Stimulated activated CD8-positive, alpha-beta memory T cell treated with anti-CD3 and anti-CD28 coated beads, Interleukin-2, amount 100 ng/mL, for 1 hour (primary cell): Measurements from ENCODE around the gene DCC.

ENCODE experiments used
- DNase-seq, 2 donors: peaks; one replicate each; pipeline ENCODE4 v3.0.0-alpha.2; 2020; ENCODE audit warnings: low read depth in 2 of 2

The DCC gene

GRCh38 chr18:52339891-52340371, at the start of gene DCC:
TSS of gene DCC (plus strand) at chr18:52340197. CDS start at chr18:52340788, 591 bp downstream.
- no peak for DNase-seq

- DNase-seq: no peak
These were observed 29.3 kb upstream of the DCC start for GRCh38 chr18:52310651-52311050.

- DNase-seq: no peak
These were observed 28.7 kb upstream of the DCC start for GRCh38 chr18:52311331-52311730.

GRCh38 chr18:52312346-52312745, 27.7 kb upstream of the DCC start:
- no peak for DNase-seq

- DNase-seq: no peak
These were observed 26.8 kb upstream of the DCC start for GRCh38 chr18:52313213-52313612.

- DNase-seq: no peak
These were observed 20.5 kb upstream of the DCC start for GRCh38 chr18:52319424-52319983.

- DNase-seq: no peak
These were observed 17.7 kb upstream of the DCC start for GRCh38 chr18:52322307-52322706.

- DNase-seq: no peak
These were observed 16.2 kb upstream of the DCC start for GRCh38 chr18:52323802-52324201.

- DNase-seq: no peak
These were observed 14.0 kb upstream of the DCC start for GRCh38 chr18:52325997-52326396.

GRCh38 chr18:52333860-52334259, 6.1 kb upstream of the DCC start:
- no peak for DNase-seq

GRCh38 chr18:52334307-52334706, 5.7 kb upstream of the DCC start:
- DNase-seq: no peak

GRCh38 chr18:52334896-52335295, 5.1 kb upstream of the DCC start:
- no peak for DNase-seq

- no peak for DNase-seq
These were observed 2.7 kb upstream of the DCC start for GRCh38 chr18:52337276-52337675.

- DNase-seq: no peak
These were observed 557 bp downstream of the DCC start for GRCh38 chr18:52340406-52341102.

- DNase-seq: no peak
These were observed 1.1 kb downstream of the DCC start for GRCh38 chr18:52341103-52341432.

- no peak for DNase-seq
These were observed 1.8 kb downstream of the DCC start for GRCh38 chr18:52341608-52342381.

- DNase-seq: no peak
These were observed 2.5 kb downstream of the DCC start for GRCh38 chr18:52342456-52342855.

- DNase-seq: no peak
These were observed 3.1 kb downstream of the DCC start for GRCh38 chr18:52343138-52343537.

- DNase-seq: no peak
These were observed 3.8 kb downstream of the DCC start for GRCh38 chr18:52343731-52344340.

- no peak for DNase-seq
These were observed 4.9 kb downstream of the DCC start for GRCh38 chr18:52344881-52345280.

GRCh38 chr18:52345428-52345827, 5.4 kb downstream of the DCC start:
- DNase-seq: no peak

GRCh38 chr18:52348209-52348608, 8.2 kb downstream of the DCC start:
- DNase-seq: no peak

- DNase-seq: no peak
These were observed 9.5 kb downstream of the DCC start for GRCh38 chr18:52349498-52349897.
